H1 (cell line): ENCODE measurements around the gene CALR. TPM values are rescaled to one million over a fixed set of nuclear protein-coding genes. Genes with fewer than 3 reads are reported as not detected.

ENCODE experiments used
- CTCF ChIA-PET: fragments of 300-600 bp; sonication (Branson Sonifier 250); formaldehyde crosslinking; loops from one replicate; lab custom pipeline; 2021; ENCODE audit not compliant: partially characterized antibody; lab: Charles Lee
- POLR2A ChIA-PET: fragments of 300-600 bp; sonication (Branson Sonifier 250); formaldehyde crosslinking; loops from one replicate; lab custom pipeline; 2021; ENCODE audit warnings: inconsistent platforms; ENCODE audit not compliant: partially characterized antibody; lab: Charles Lee
- DNase-seq, 2 experiments: peaks; one replicate each; pipeline versions ENCODE4 v3.0.0 to v3.0.0-alpha.2; 2010 to 2022; ENCODE audit warnings: low spot score in 2 of 2, low read depth in 1 of 2, mixed read lengths in 1 of 2
- FAIRE-seq: peaks from 2 replicates; lab custom pipeline; 2011; peaks lifted over from hg19 to GRCh38; lab: Jason Lieb, UNC
- H2AFZ ChIP-seq: 2 replicates; pipeline ENCODE4 v1.8.1; 2012; ENCODE audit warnings: low read length, inconsistent platforms
- H2AK5ac ChIP-seq: 2 replicates; pipeline ENCODE4 v1.6.1; 2013; ENCODE audit warnings: low read depth, low read length
- H2BK120ac ChIP-seq: replicated peaks from 2 replicates; pipeline ENCODE3; 2013; ENCODE audit warnings: low read depth, low read length, inconsistent platforms
- H2BK12ac ChIP-seq: 2 replicates; pipeline ENCODE4 v1.6.1; 2013; ENCODE audit warnings: low read depth, low read length
- H2BK15ac ChIP-seq: 2 replicates; pipeline ENCODE4 v1.6.1; 2013; ENCODE audit warnings: low read length
- H2BK20ac ChIP-seq: 2 replicates; pipeline ENCODE4 v1.6.1; 2013; ENCODE audit warnings: low read length
- H2BK5ac ChIP-seq: 2 replicates; pipeline ENCODE4 v1.6.1; 2013; ENCODE audit warnings: low read depth, low read length
- H3K14ac ChIP-seq: 2 replicates; pipeline ENCODE4 v1.6.1; 2013; ENCODE audit warnings: inconsistent platforms; ENCODE audit not compliant: insufficient read length
- H3K18ac ChIP-seq: 2 replicates; pipeline ENCODE4 v1.6.1; 2013; ENCODE audit warnings: low read length; ENCODE audit errors: extremely low read depth
- H3K23ac ChIP-seq: 2 replicates; pipeline ENCODE4 v1.6.1; 2013; ENCODE audit warnings: inconsistent platforms; ENCODE audit not compliant: insufficient read length
- H3K23me2 ChIP-seq: 2 replicates; pipeline ENCODE4 v1.6.1; 2013; ENCODE audit warnings: low read depth, low read length
- H3K27ac ChIP-seq: 2 replicates; pipeline ENCODE4 v1.6.1; 2011; ENCODE audit warnings: low read depth, low read length, inconsistent platforms
- H3K27me3 ChIP-seq, 4 experiments: replicated peaks in 1 of 4; 1 replicate in 1 of 4; 2 replicates in 3 of 4; pipeline versions ENCODE4 v1.6.1 to v1.8.1; 2011 to 2013; ENCODE audit warnings: low read length in 3 of 4, mild to moderate bottlenecking in 3 of 4, inconsistent platforms in 2 of 4, mixed read lengths in 2 of 4, moderate library complexity in 1 of 4; ENCODE audit not compliant: control insufficient read depth in 3 of 4, insufficient read depth in 3 of 4; ENCODE audit errors: extremely low read depth in 1 of 4
- H3K36me3 ChIP-seq, 4 experiments: 2 replicates each; pipeline versions ENCODE4 v1.6.1 to v1.8.1; 2011 to 2013; ENCODE audit warnings: mild to moderate bottlenecking in 4 of 4, low read length in 3 of 4, moderate library complexity in 2 of 4, control low read depth in 1 of 4, inconsistent platforms in 1 of 4; ENCODE audit not compliant: insufficient read depth in 4 of 4, control insufficient read depth in 2 of 4
- H3K4ac ChIP-seq: replicated peaks from 2 replicates; pipeline ENCODE3; 2013; ENCODE audit warnings: low read length, low read depth, mixed read lengths, inconsistent platforms; ENCODE audit not compliant: insufficient read length
- H3K4me1 ChIP-seq, 4 experiments: replicated peaks in 1 of 4; 1 replicate in 1 of 4; 2 replicates in 3 of 4; pipeline versions ENCODE4 v1.6.1 to v1.8.1; 2011 to 2013; ENCODE audit warnings: low read length in 3 of 4, inconsistent platforms in 2 of 4, mixed read lengths in 1 of 4; ENCODE audit not compliant: insufficient read depth in 4 of 4, control insufficient read depth in 3 of 4
- H3K4me2 ChIP-seq, 2 experiments: 2 replicates each; pipeline versions ENCODE4 v1.6.1 to v1.8.1; 2011 to 2013; ENCODE audit warnings: low read depth in 2 of 2, low read length in 2 of 2, control low read depth in 1 of 2, inconsistent platforms in 1 of 2, mild to moderate bottlenecking in 1 of 2; ENCODE audit not compliant: insufficient read depth in 1 of 2
- H3K4me3 ChIP-seq, 4 experiments: fragments of 200-600, 300-600 bp in 1 of 4; sonication (generic), shearing (Covaris generic), sonication (Bioruptor Twin) in 1 of 4; 2 replicates each; pipeline versions ENCODE4 v1.5.1 to v1.8.1; 2011 to 2016; ENCODE audit warnings: low read length in 4 of 4, low read depth in 3 of 4, control low read depth in 2 of 4, inconsistent platforms in 2 of 4, mild to moderate bottlenecking in 2 of 4, mixed read lengths in 1 of 4, moderate library complexity in 1 of 4; ENCODE audit not compliant: insufficient read depth in 2 of 4; ENCODE audit errors: extremely low read depth in 1 of 4
- H3K56ac ChIP-seq: replicated peaks from 2 replicates; pipeline ENCODE3; 2013; ENCODE audit warnings: low read depth, mild to moderate bottlenecking, mixed read lengths, low read length, inconsistent platforms; ENCODE audit not compliant: insufficient read length
- H3K79me1 ChIP-seq: 2 replicates; pipeline ENCODE4 v1.6.1; 2013; ENCODE audit warnings: low read depth, low read length, control low read depth
- H3K79me2 ChIP-seq, 2 experiments: 2 replicates each; pipeline versions ENCODE4 v1.6.1 to v1.8.1; 2012 to 2013; ENCODE audit warnings: low read length in 2 of 2, mild to moderate bottlenecking in 2 of 2, inconsistent platforms in 1 of 2; ENCODE audit not compliant: insufficient read depth in 2 of 2, control insufficient read depth in 1 of 2
- H3K9ac ChIP-seq, 4 experiments: replicated peaks in 1 of 4; 1 replicate in 1 of 4; 2 replicates in 3 of 4; pipeline versions ENCODE4 v1.6.1 to v1.8.1; 2011 to 2013; ENCODE audit warnings: low read depth in 3 of 4, low read length in 3 of 4, control low read depth in 2 of 4, mild to moderate bottlenecking in 2 of 4, moderate library complexity in 2 of 4, inconsistent platforms in 1 of 4; ENCODE audit errors: extremely low read depth in 1 of 4
- H3K9me3 ChIP-seq, 2 experiments: 2 replicates each; pipeline versions ENCODE4 v1.6.1 to v1.8.1; 2012 to 2013; ENCODE audit warnings: mild to moderate bottlenecking in 2 of 2, moderate library complexity in 2 of 2, control low read depth in 1 of 2, inconsistent platforms in 1 of 2, low read depth in 1 of 2, low read length in 1 of 2, mixed read lengths in 1 of 2; ENCODE audit not compliant: insufficient read depth in 2 of 2
- H4K20me1 ChIP-seq, 2 experiments: replicated peaks in 1 of 2; 2 replicates each; pipeline versions ENCODE3 to v1.8.1; 2011 to 2013; ENCODE audit warnings: inconsistent platforms in 2 of 2, low read length in 2 of 2, mild to moderate bottlenecking in 1 of 2; ENCODE audit not compliant: insufficient read depth in 2 of 2, control insufficient read depth in 1 of 2
- H4K5ac ChIP-seq: 2 replicates; pipeline ENCODE4 v1.6.1; 2013; ENCODE audit warnings: low read length, low read depth, mixed read lengths, inconsistent platforms; ENCODE audit not compliant: insufficient read length
- H4K8ac ChIP-seq: 2 replicates; pipeline ENCODE4 v1.8.0; 2013; ENCODE audit warnings: mild to moderate bottlenecking, moderate library complexity, low read length, inconsistent platforms; ENCODE audit not compliant: insufficient read depth; ENCODE audit errors: extremely low read depth
- H4K91ac ChIP-seq: replicated peaks from 2 replicates; pipeline ENCODE3; 2013; ENCODE audit warnings: low read length, mixed read lengths, inconsistent platforms; ENCODE audit not compliant: insufficient read length
- CHD2 ChIP-seq: IDR thresholded peaks from 2 replicates; pipeline ENCODE4 v1.6.1; 2012; ENCODE audit warnings: low read length, improper control_type of control experiment
- EZH2 ChIP-seq: fragments of 200-600 bp; sonication (generic); IDR thresholded peaks from 2 replicates; pipeline ENCODE4 v1.7.1; 2012; ENCODE audit warnings: low read depth, mild to moderate bottlenecking, moderate library complexity, low read length, inconsistent platforms; ENCODE audit not compliant: severe bottlenecking
- GTF2F1 ChIP-seq: IDR thresholded peaks from 2 replicates; pipeline ENCODE4 v1.6.1; 2012; ENCODE audit warnings: low read depth, low read length, improper control_type of control experiment, borderline replicate concordance
- HDAC6 ChIP-seq: IDR thresholded peaks from one replicate; pipeline ENCODE4 v1.7.1; 2012; ENCODE audit warnings: low read depth, mild to moderate bottlenecking, inconsistent platforms, low read length, moderate library complexity
- JUN ChIP-seq: IDR thresholded peaks from 2 replicates; pipeline ENCODE4 v1.6.1; 2011; ENCODE audit warnings: low read depth, mild to moderate bottlenecking, improper control_type of control experiment, low read length
- KDM4A ChIP-seq: IDR thresholded peaks from one replicate; pipeline ENCODE4 v1.7.1; 2012; ENCODE audit warnings: low read depth, mild to moderate bottlenecking, moderate library complexity, low read length, inconsistent platforms; ENCODE audit not compliant: severe bottlenecking
- POLR2A ChIP-seq, 2 experiments: IDR thresholded peaks; 1 replicate in 1 of 2; 2 replicates in 1 of 2; pipeline ENCODE4 v1.6.1; 2011; ENCODE audit warnings: low read depth in 2 of 2, low read length in 2 of 2, mild to moderate bottlenecking in 2 of 2; ENCODE audit errors: control extremely low read depth in 1 of 2
- RNF2 ChIP-seq: fragments of 200-900, 300-1000 bp; sonication (generic); IDR thresholded peaks from 2 replicates; pipeline ENCODE4 v1.7.1; 2016; ENCODE audit warnings: borderline replicate concordance, low read depth, mild to moderate bottlenecking, antibody characterized with exemption, low read length; ENCODE audit not compliant: poor library complexity, severe bottlenecking; ENCODE audit errors: missing control alignments
- SIRT6 ChIP-seq: IDR thresholded peaks from one replicate; pipeline ENCODE4 v1.7.1; 2012; ENCODE audit warnings: low read length, inconsistent platforms
- SP2 ChIP-seq: IDR thresholded peaks from 2 replicates; pipeline ENCODE4 v1.6.1; 2012; ENCODE audit warnings: mild to moderate bottlenecking, low read length, inconsistent platforms
- WGBS, 2 experiments: shearing (Covaris generic) in 1 of 2; methylation state at CpG; one replicate each; pipeline versions ENCODE4 v1.1.6 to v1.1.7; 2013 to 2015; ENCODE audit warnings: low lambda C conversion rate in 2 of 2, mixed read lengths in 2 of 2, inconsistent platforms in 1 of 2, low coverage in 1 of 2, missing lambda C conversion rate in 1 of 2; ENCODE audit not compliant: insufficient replicate concordance in 2 of 2, insufficient coverage in 1 of 2, insufficient read length in 1 of 2; ENCODE audit errors: extremely low coverage in 1 of 2, missing lambda C conversion rate in 1 of 2; 5-methylcytosine and 5-hydroxymethylcytosine counted together
- polyA plus RNA-seq, 7 experiments: library from polyadenylated mRNA; depleted of rRNA in 3 of 7; stranded (reverse) in 5 of 7; unstranded in 2 of 7; fragments of >200 nt in 5 of 7; fragments of 200-250 nt in 2 of 7; gene quantifications; 1 replicate in 5 of 7; 2 replicates in 1 of 7; 4 replicates in 1 of 7; pipeline versions ENCODE4 v1.2.1 to v1.2.3, GENCODE V29; 2011 to 2013; ENCODE audit warnings: missing spikeins in 2 of 7, mixed read lengths in 2 of 7
- total RNA-seq: library from RNA; stranded (reverse); fragmentation: NEBNext Ultra II Directional; extraction: Animal tissue kit (Norgen Biotek cat#: 25700); gene quantifications from 2 replicates; pipeline ENCODE4 v1.2.1, GENCODE V29; 2021
- TF ChIP-seq, protein P1 (sequence below), 3 experiments: IDR thresholded peaks; 1 replicate in 2 of 3; 2 replicates in 1 of 3; pipeline versions ENCODE4 v1.5.1 to v1.6.1; 2011; ENCODE audit warnings: low read length in 3 of 3, mild to moderate bottlenecking in 3 of 3, inconsistent platforms in 2 of 3, low read depth in 1 of 3, moderate library complexity in 1 of 3; ENCODE audit not compliant: insufficient read depth in 1 of 3; ENCODE audit errors: control extremely low read depth in 1 of 3

The CALR gene
- total and polyA plus RNA-seq, 2 of the 8 experiments (the other 6 are each of a cell fraction or from before 2014, with no cell fraction given), result 591 to 1,155 TPM

DNA sequence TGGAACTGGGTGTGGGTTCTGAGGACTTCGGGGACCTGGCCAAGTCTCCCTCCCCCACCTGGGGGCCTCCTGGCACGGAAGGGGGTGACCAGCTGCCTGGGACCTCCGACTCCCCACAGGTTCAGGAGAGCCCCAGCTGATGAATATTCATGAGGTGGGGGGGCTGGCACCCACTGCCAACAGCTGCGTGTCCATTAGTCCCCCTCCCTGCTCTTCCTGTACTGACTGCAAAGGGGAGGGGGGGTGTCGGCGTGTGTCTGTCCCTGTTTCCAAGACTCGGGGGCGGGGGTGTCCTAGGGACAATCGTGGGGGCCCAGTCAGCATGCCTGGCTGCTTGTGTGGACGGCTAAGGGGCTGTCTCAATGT lies 46.3 kb downstream of the CALR start:
- H3K9me3 ChIP-seq, result no peaks in the 10 kb centered on the region
- H4K5ac ChIP-seq, result no peak overlapping the region
- 59% methylated on average over 9 of the region's 10 CpGs; no CpG with 5 or more reads in 1 of the 2 experiments for WGBS, 2 experiments
- H3K9ac ChIP-seq, result no peak overlapping the region
- H3K23ac ChIP-seq, result no peak overlapping the region
- peaks cover 0 to 19% of the 10 kb centered on the region in 2 experiments for H4K20me1 ChIP-seq
- H3K79me2 ChIP-seq, result no peaks in the 10 kb centered on the region
- ChIA-PET CTCF (interaction anchor here (1.0 to 16.3 kb wide), 16 partner anchors 9 to 115 kb away, joined by 3 to 431 read pairs (median 6); partner anchors contain the start of gene DAND5), POLR2A (interaction anchor here (0.8 to 1.9 kb wide), 2 partner anchors 12 to 116 kb away, joined by 3 to 4 read pairs; no protein-coding TSS in a partner anchor)
- H3K18ac ChIP-seq, result no peak overlapping the region
- no peak overlapping the region for H2BK120ac ChIP-seq
- no peak overlapping the region for H4K91ac ChIP-seq
- H2AK5ac ChIP-seq, result 0 out of 2 replicates have a peak overlapping the region, but pooled peaks have one; percentile 76
- H2BK15ac ChIP-seq, result no peak overlapping the region
- DNase-seq, result no peak
- no peak overlapping the region for H3K27ac ChIP-seq
- peak overlapping the region; percentile 99; the same call in 1 of the 2 replicates for H2BK20ac ChIP-seq
- no peak overlapping the region for H3K14ac ChIP-seq
- peak overlapping the region; percentile 35; the same call in 1 of the 2 replicates for H4K8ac ChIP-seq
- H2AFZ ChIP-seq, result no peak overlapping the region
- H3K27me3 ChIP-seq, result peaks cover 2 to 45% (median 35%) of the 10 kb centered on the region in 4 experiments
- H3K4ac ChIP-seq, result peak overlapping the region; percentile 69
- H2BK12ac ChIP-seq, result peak overlapping the region; percentile 40; the same call in 1 of the 2 replicates
- FAIRE-seq, result no peak
- 0 out of 2 replicates have a peak overlapping the region, but pooled peaks have one; percentile 35 for H2BK5ac ChIP-seq
- no peak overlapping the region for H3K4me2 ChIP-seq
- peaks cover 0 to 7% (median 3%) of the 10 kb centered on the region in 4 experiments; a peak in 4 of 7 replicates for H3K4me1 ChIP-seq
- H3K36me3 ChIP-seq, result no peaks in the 10 kb centered on the region
- no peaks in the 10 kb centered on the region for H3K79me1 ChIP-seq
- peaks cover 21% of the 10 kb centered on the region for H3K23me2 ChIP-seq
- H3K4me3 ChIP-seq, result no peak overlapping the region
- H3K56ac ChIP-seq, result peak overlapping the region; percentile 90
- TF ChIP-seq, protein P1, sequence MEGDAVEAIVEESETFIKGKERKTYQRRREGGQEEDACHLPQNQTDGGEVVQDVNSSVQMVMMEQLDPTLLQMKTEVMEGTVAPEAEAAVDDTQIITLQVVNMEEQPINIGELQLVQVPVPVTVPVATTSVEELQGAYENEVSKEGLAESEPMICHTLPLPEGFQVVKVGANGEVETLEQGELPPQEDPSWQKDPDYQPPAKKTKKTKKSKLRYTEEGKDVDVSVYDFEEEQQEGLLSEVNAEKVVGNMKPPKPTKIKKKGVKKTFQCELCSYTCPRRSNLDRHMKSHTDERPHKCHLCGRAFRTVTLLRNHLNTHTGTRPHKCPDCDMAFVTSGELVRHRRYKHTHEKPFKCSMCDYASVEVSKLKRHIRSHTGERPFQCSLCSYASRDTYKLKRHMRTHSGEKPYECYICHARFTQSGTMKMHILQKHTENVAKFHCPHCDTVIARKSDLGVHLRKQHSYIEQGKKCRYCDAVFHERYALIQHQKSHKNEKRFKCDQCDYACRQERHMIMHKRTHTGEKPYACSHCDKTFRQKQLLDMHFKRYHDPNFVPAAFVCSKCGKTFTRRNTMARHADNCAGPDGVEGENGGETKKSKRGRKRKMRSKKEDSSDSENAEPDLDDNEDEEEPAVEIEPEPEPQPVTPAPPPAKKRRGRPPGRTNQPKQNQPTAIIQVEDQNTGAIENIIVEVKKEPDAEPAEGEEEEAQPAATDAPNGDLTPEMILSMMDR (IDR thresholded peaks at IDR 0.05; ENCODE audit: control extremely low read depth in 1 of 3, insufficient read depth in 1 of 3, low read depth in 1 of 3, low read length in 3 of 3), result no peak
- TF ChIP-seq CHD2, result no peak
- TF ChIP-seq HDAC6, result no peak
- no peak for TF ChIP-seq KDM4A
- TF ChIP-seq EZH2, result no peak
- no peak for TF ChIP-seq RNF2
- TF ChIP-seq SIRT6, result no peak
- no peak for TF ChIP-seq JUN
- TF ChIP-seq SP2, result no peak
- TF ChIP-seq GTF2F1, result no peak
- TF ChIP-seq POLR2A (IDR thresholded peaks at IDR 0.05; ENCODE audit: control extremely low read depth in 1 of 2, low read depth in 2 of 2, low read length in 2 of 2), result no peak
